Measurements from ENCODE around the gene FAM216A. TPM values are rescaled to one million over a fixed set of nuclear protein-coding genes. Genes with fewer than 3 reads are reported as not detected.

The FAM216A gene
- total and polyA plus RNA-seq, 2 of the 4 experiments (the other 2 are of a cell fraction) = 14.0 to 31.1 TPM

- Histone ChIP-seq H2AK9ac (replicated peaks; ENCODE audit: low read depth, low read length, poor library complexity) (no peak overlapping the region), H3K23ac (ENCODE audit: low read depth, low read length) (no peak overlapping the region), H3K9ac (ENCODE audit: low read depth, low read length) (no peak overlapping the region), H4K20me1 (ENCODE audit: insufficient read depth, low read length) (no peaks in the 10 kb centered on the region), H3K4me3 (ENCODE audit: insufficient read depth, low read depth, low read length) (no peak overlapping the region), H3K14ac (replicated peaks; ENCODE audit: low read depth, low read length) (no peak overlapping the region), H3K4me1 (ENCODE audit: control insufficient read depth, insufficient read depth, low read length) (0 out of 2 replicates have a peak, but pooled peaks cover 2% of the 10 kb centered on the region), H2BK5ac (ENCODE audit: low read depth, low read length, poor library complexity, severe bottlenecking) (no peak overlapping the region), H3K27ac (ENCODE audit: insufficient read depth, low read length) (no peak overlapping the region), H3K9me1 (ENCODE audit: insufficient read depth, low read length) (no peaks in the 10 kb centered on the region), H3K27me3 (ENCODE audit: control insufficient read depth, insufficient read depth, low read length) (no peaks in the 10 kb centered on the region), H4K5ac (ENCODE audit: low read depth, low read length) (no peak overlapping the region), H3K18ac (ENCODE audit: low read depth, low read length) (no peak overlapping the region), H4K91ac (ENCODE audit: insufficient read depth, low read depth, low read length) (no peak overlapping the region), H3K9me3 (ENCODE audit: control insufficient read depth, insufficient read depth, low read length) (no peaks in the 10 kb centered on the region), H2BK15ac (ENCODE audit: low read depth, low read length) (no peak overlapping the region), H3K4ac (ENCODE audit: low read depth, low read length) (no peak overlapping the region), H2AK5ac (ENCODE audit: low read depth, low read length) (no peak overlapping the region), H3K4me2 (ENCODE audit: low read depth, low read length) (no peak overlapping the region), H2AFZ (replicated peaks; ENCODE audit: low read length, poor library complexity) (no peak overlapping the region), H3K79me1 (ENCODE audit: low read depth in 1 of 2, low read length in 2 of 2) (no peaks in the 10 kb centered on the region), H2BK120ac (ENCODE audit: low read depth, low read length) (no peak overlapping the region), H4K8ac (ENCODE audit: low read depth in 2 of 2, low read length in 2 of 2) (no peak overlapping the region), H3K36me3 (ENCODE audit: control insufficient read depth, insufficient read depth, low read length) (no peaks in the 10 kb centered on the region), H3K56ac (ENCODE audit: extremely low read depth, insufficient read depth, low read length) (no peak overlapping the region), H2BK20ac (ENCODE audit: low read depth, low read length) (no peak overlapping the region)
- 67% methylated on average over 2 of the region's 4 CpGs; no CpG with 5 or more reads in 1 of the 2 experiments for WGBS, 2 experiments (ENCODE audit: extremely low coverage in 2 of 2, insufficient read length in 1 of 2)
- in situ Hi-C loops (cut with MboI; ENCODE audit: low sequenced_read_pairs) (loop anchor here (5.0 kb wide), 1 partner anchor 329 kb away; no protein-coding TSS in a partner anchor), dilution Hi-C loops (cut with HindIII; ENCODE audit: low sequenced_read_pairs, unreplicated experiment) (no loop called here), intact Hi-C loops (cut with micrococcal nuclease) (no loop called here)
- CTCF ChIA-PET = no interaction called here
- DNase-seq (no peak), ATAC-seq (ENCODE audit: low read depth) (no peak)
- POLR2A ChIA-PET (ENCODE audit: unreplicated experiment) = no interaction called here
- BruUV-seq (replicated peaks) = no TSS peak
- TF ChIP-seq CEBPB (IDR thresholded peaks at IDR 0.05; ENCODE audit: low read depth, low read length) (no peak), MAFK (IDR thresholded peaks at IDR 0.05; ENCODE audit: low read depth, low read length) (no peak), RAD21 (IDR thresholded peaks at IDR 0.05; ENCODE audit: low read length) (no peak), RFX5 (IDR thresholded peaks at IDR 0.05; ENCODE audit: low read depth, low read length) (no peak)
Observed at GRCh38 chr12:110421701-110422100, 46.9 kb upstream of the FAM216A start.

All from IMR-90 (cell line).